Mucosa of descending colon (tissue), 3 donors: ENCODE data around the gene ZNF212. TPM values are rescaled to one million over a fixed set of nuclear protein-coding genes. Genes with fewer than 3 reads are reported as not detected.

Source experiments
- ATAC-seq: fragments of 200-7000 bp; cut with Tn5 transposase; one replicate; pipeline ENCODE4 v1.9.1; 2020; ENCODE audit warnings: mild to moderate bottlenecking, moderate library complexity
- DNase-seq, 3 donors: peaks; one replicate each; pipeline ENCODE4 v3.0.0-alpha.2; 2020
- H3K36me3 ChIP-seq: fragments of 200-600 bp; one replicate; pipeline ENCODE4 v1.8.0; 2021; ENCODE audit warnings: low read depth, mild to moderate bottlenecking
- H3K4me1 ChIP-seq: fragments of 200-600 bp; one replicate; pipeline ENCODE4 v1.8.0; 2021; ENCODE audit warnings: low read depth, mild to moderate bottlenecking
- H3K4me3 ChIP-seq: fragments of 200-600 bp; one replicate; pipeline ENCODE4 v1.8.0; 2021; ENCODE audit warnings: mild to moderate bottlenecking
- H3K9me3 ChIP-seq: fragments of 200-600 bp; one replicate; pipeline ENCODE4 v1.8.0; 2021; ENCODE audit warnings: mild to moderate bottlenecking
- CTCF ChIP-seq: fragments of 200-600 bp; IDR thresholded peaks from one replicate; pipeline ENCODE4 v1.8.0; 2022; ENCODE audit warnings: antibody characterized with exemption, mild to moderate bottlenecking
- intact Hi-C, 2 donors: fragments of 100-400 bp; cut with DNase I in 1 of 2; cut with micrococcal nuclease in 1 of 2; formaldehyde crosslinking; loops; one replicate each; pipeline versions ENCODE4 v1.11.0 to v1.11.1; 2022; cut with DNase I, micrococcal nuclease
- total RNA-seq, 3 donors: library from RNA; stranded (reverse); fragmentation: NEBNext Ultra II Directional in 2 of 3; extraction: Animal tissue kit (Norgen Biotek cat#: 25700) in 2 of 3; gene quantifications; one replicate each; pipeline versions ENCODE4 v1.2.1 to v1.2.4, GENCODE V29; 2021 to 2023
- donor health status: DM: no; HTN: no; CAD: no; lungs with moderate emphysema.
- donor health status: DM: no; HTN: no; CAD: no.
- donor health status: DM: no; HTN: yes; CAD: no.

The ZNF212 gene
- total RNA-seq, 3 donors from 2014 or later: 9.7 to 12.8 (median 11.9) TPM

GRCh38 chr7:149196151-149196704 is 43.2 kb upstream of the ZNF212 start:
- Histone ChIP-seq H3K9me3 (no peaks in the 10 kb centered on the region), H3K36me3 (peaks cover 12% of the 10 kb centered on the region), H3K4me1 (peaks cover 26% of the 10 kb centered on the region), H3K4me3 (peak overlapping the region; percentile 63)
- intact Hi-C loops: no loop called here
- peak in 2 of 3 donors; percentile 14 to 36 for DNase-seq
- TF ChIP-seq CTCF: no peak
- ATAC-seq: no peak

DNA sequence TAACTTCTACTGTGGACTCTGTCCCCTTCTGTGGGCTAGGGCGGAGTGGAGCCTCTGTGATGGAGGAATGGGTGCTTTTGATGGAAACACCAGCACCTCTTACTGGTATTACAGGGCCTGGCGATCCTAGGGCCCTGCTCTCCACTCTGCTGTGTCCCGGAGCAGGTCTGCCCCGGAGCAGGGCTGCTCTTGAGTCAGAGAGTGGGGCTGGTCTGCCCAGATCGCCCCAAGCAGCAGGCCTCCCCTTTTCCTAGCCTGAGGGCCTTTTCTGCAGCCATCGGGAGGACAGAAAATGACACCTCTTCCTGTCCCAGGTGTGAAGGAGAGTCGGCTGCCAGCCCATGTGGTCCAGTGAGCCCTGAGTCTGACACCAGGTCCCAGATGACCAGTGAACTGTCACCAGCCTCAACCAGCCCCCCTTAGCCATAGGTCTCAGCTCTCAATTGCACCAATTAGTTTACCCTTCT is 42.7 kb upstream of the ZNF212 start:
- Histone ChIP-seq H3K36me3 (peaks cover 12% of the 10 kb centered on the region), H3K4me1 (peaks cover 22% of the 10 kb centered on the region), H3K9me3 (no peaks in the 10 kb centered on the region), H3K4me3 (peak overlapping the region; percentile 63)
- no peak for TF ChIP-seq CTCF
- intact Hi-C loops: no loop called here
- peak in 2 of 3 donors; percentile 17 to 35 for DNase-seq
- peak; percentile 1 for ATAC-seq

DNA sequence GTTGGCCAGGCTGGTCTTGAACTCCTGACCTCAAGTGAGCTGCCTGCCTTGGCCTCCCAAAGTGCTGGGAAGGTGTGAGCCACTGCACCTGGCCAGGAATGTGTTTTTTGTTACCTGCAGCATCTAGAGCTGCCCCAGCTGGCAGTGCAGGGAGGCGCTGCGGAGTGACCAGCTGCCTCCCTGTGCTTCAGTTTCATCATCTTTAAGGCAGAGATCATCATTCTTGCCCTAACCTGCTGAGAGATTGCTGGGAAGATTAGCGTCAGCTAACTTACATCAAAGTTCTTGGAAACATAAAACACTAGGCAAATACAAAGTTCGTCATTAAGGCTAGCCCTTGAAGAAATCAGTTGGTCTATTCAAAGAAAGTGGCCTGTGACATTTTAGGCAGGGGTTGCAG is 41.8 kb upstream of the ZNF212 start:
- H3K36me3 ChIP-seq: peaks cover 12% of the 10 kb centered on the region
- H3K4me1 ChIP-seq: peaks cover 15% of the 10 kb centered on the region
- ATAC-seq: no peak
- TF ChIP-seq CTCF: no peak
- no peak overlapping the region for H3K4me3 ChIP-seq
- H3K9me3 ChIP-seq: no peaks in the 10 kb centered on the region
- intact Hi-C loops: no loop called here
- DNase-seq: no peak

DNA sequence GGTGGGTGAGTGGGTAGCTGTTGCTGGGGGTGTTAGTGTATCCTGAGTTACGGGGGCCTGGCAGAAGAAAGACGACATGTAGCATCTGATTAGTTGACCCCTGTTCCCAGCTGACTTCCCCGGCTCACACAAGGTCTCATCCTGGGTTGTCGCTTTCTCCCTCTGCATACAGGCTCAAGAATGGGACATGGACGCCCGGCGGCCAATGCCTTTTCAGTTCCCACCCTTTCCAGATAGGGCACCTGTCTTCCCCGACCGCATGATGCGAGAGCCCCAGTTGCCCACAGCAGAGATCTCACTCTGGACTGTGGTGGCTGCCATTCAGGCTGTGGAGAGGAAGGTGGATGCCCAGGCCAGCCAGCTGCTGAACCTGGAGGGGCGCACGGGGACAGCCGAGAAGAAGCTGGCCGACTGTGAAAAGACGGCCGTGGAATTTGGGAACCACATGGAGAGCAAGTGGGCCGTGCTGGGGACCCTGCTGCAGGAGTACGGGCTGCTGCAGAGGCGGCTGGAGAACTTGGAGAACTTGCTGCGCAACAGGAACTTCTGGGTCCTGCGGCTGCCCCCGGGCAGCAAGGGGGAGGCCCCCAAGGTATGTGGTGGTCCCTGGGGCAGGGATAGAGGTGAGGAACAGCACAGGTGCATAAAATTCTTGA is 41.2 kb upstream of the ZNF212 start:
- intact Hi-C loops: no loop called here
- no peak for TF ChIP-seq CTCF
- Histone ChIP-seq H3K4me1 (peaks cover 12% of the 10 kb centered on the region), H3K9me3 (no peaks in the 10 kb centered on the region), H3K36me3 (peaks cover 18% of the 10 kb centered on the region), H3K4me3 (no peak overlapping the region)
- ATAC-seq (no peak), DNase-seq (no peak)

DNA sequence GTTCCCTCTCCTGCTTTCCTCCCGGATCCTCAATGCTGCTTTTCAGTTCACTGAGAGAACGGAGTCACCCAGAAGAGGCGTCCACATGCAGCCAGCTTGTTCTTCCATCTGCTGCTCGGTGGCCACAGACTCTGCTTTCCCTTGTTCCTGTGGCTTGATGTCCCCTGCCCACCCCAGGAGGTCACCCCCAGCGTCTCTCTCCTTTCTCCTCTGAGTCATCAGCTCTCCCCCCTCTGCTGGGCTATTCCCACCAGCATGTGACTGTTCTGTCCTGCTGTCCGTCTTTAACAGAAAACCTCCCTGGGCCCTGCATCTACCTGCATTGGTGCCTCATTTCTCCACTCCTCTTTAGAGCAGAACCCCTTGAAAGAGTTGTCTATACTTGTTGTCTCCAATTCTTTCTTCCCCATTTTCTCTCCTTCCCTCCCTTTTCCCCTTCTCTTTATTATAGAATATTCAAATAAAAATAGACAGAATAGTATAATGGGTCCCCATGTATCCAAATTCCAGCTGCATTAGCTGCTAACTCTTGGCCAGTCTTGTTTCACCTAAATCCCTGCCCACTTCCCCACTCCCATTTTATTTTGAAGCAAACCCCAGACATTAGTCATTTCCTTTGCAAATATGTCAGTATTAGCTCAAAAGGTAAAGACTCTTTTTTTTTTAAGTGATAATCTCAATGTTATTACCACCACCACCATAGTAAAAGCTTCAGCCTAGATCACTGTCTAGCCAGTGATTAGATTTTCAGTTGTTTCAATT is 40.0 kb upstream of the ZNF212 start:
- peaks cover 19% of the 10 kb centered on the region for H3K36me3 ChIP-seq
- no peak for TF ChIP-seq CTCF
- intact Hi-C loops: no loop called here
- no peak overlapping the region for H3K4me3 ChIP-seq
- no peaks in the 10 kb centered on the region for H3K9me3 ChIP-seq
- ATAC-seq (no peak), DNase-seq (no peak)
- peaks cover 12% of the 10 kb centered on the region for H3K4me1 ChIP-seq
